Activated CD4-positive, alpha-beta T cell treated with anti-CD3 and anti-CD28 coated beads, Interleukin-2, Interleukin-6, amounts not matched to agents 100 ng/mL and 50 ng/mL, durations not matched to agents 16 hours and 8 hours (primary cell): ENCODE results near the gene RERE.
"Not testable (repeated sequence)": the region's sequence is repeated elsewhere in the genome, so short reads cannot be mapped to it uniquely, and the experiment has no call there.

Experiments
- DNase-seq: peaks from one replicate; pipeline ENCODE4 v3.0.0-alpha.2; 2020

The RERE gene

DNA sequence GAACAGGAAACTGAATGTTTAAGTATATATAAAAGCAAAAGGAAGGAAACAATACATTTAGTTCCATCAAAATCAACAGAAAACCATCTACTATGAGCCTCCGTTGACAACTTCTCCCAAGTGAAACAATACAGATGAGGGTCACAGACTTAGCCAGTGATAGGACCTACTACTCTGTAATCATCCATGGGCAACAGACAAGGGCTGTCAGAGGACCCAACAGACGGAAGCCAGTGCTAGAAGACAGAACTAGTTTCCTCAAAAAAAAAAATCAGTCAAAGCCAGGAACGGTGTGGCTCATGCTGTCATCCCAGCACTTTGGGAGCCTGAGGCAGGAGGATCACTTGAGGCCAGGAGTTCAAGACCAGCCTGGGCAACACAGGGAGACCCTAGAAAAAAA, 20.6 kb downstream of the RERE start:
- DNase-seq: no peak

GRCh38 chr1:8794605-8795004, 22.8 kb downstream of the RERE start:
- DNase-seq: no peak

GRCh38 chr1:8791819-8792218, 25.6 kb downstream of the RERE start:
- no peak for DNase-seq

DNA sequence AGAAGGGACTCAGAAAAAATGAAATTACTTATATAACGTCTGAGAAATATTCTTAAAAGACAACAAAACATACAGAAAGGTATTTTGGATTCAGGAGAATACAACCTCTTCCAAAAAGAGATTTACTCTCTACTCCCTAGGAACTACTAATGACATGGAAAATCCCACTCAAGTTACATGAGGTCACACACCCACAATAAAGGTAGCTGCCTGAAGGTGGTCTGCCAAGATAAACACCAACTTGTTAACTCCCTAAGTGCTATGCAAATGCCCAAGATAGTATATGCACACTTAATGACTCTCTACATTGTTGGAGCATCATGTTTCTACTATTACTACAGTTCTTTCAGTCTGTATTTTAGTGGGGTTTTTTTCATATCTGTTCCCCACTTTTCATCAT, 26.5 kb downstream of the RERE start:
- no peak for DNase-seq

DNA sequence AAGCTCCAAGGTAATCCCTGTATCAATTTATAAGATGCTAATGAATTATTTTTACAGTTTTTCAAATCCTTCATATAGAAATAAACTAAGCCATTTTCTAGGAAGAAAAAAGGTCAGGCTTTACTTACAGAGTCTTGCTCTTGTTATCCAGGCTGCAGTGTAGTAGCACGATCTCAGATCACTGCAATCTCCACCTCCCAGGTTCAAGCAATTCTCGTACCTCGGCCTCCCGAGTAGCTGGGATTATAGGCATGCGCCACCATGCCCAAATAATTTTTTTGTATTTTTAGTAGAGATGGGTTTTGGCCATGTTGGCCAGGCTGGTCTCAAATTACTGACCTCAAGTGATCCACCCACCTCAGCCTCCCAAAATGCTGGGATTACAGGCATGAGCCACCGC, 27.0 kb downstream of the RERE start:
- no peak for DNase-seq

GRCh38 chr1:8789314-8790214, 27.9 kb downstream of the RERE start:
- DNase-seq: no peak

- DNase-seq: no peak
These were observed 30.2 kb downstream of the RERE start for GRCh38 chr1:8787218-8787617.

DNA sequence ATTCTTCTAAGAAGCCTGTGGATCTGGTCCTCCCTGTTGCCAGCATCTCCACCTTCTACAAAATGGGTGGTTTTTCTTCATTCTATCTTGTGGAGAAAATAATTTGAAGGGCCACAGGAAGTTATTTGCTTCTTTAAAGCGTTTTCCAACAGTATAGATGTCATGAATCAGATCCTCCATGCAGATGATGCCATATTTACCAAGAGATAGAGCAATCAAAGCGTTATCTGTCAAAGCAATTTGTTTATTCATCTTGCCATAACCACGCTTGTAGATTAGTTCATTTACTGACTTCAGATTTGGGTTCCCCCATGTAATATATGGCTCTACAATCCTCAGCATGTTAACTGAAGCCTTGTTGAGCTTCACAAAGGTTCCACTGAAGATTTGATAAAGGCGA, 31.2 kb downstream of the RERE start:
- not testable (repeated sequence) for DNase-seq

- no peak for DNase-seq
These were observed 34.5 kb downstream of the RERE start for GRCh38 chr1:8782955-8783354.

DNA sequence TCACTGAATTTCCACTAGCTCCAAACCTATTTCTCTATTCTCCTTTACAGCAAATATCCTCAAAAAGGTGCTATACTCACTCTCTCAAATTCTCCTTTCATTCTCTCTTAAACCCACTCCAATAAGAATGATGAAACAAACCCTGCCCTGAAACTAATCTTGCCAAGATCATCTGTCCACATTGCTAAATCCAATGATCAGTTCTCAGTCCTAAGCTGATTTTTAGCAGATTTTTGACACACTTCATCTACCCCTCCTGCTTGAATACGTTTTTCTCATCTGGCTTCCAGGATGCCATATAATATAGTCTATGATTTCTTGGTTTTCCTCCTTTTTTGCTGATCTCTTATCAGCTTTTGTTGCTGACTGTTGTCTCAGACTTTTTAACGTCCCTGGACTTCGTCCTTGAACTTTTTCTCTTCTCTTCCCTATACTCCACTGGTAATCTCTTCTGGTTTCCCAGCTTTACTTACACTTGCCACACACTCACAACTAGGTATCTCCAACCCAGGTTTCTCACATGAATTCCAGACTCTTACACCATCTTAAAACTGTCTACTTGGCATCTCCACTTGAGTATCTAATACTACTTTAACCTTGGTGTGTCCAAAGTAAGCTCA, 35.3 kb downstream of the RERE start:
- DNase-seq: no peak

GRCh38 chr1:8780405-8780804, 37.0 kb downstream of the RERE start:
- DNase-seq: no peak

DNA sequence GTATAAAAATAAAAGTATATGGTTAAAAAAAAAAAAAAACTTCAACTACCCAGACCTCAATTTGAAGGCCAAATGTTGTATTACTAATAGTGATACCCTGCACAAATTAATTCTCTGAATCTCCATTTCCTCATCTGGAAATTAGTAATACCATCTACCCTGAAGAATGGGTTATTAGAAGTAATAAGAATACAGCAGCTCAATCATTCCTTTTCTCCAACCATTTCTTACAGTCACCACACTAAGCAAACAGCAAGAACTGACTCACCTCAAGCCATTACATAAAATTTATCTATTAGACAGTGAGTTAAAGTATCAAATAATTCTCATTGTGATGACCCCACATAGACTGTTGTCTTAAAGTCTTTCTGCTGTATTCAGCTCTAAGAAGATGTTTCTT, 39.6 kb downstream of the RERE start:
- DNase-seq: peak; percentile 10

- DNase-seq: no peak
These were observed 41.3 kb downstream of the RERE start for GRCh38 chr1:8776104-8776503.

DNA sequence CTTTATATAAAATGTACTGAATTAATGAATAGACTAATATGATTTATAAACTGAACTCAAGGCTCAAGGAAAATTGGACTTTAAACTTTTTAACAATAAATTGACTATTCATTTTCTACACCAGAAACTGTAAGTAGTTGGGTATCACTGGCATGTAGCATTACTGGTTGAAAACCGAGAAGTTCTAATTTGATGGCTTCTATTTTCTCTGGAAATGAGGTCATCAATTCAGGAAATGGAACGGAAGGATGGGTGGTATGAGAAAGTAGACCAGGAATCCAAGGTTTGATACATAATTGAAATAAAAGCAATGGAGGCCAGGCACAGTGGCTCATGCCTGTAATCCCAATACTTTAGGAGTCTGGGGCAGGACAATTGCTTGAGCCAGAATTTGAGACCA, 50.4 kb downstream of the RERE start:
- no peak for DNase-seq

DNA sequence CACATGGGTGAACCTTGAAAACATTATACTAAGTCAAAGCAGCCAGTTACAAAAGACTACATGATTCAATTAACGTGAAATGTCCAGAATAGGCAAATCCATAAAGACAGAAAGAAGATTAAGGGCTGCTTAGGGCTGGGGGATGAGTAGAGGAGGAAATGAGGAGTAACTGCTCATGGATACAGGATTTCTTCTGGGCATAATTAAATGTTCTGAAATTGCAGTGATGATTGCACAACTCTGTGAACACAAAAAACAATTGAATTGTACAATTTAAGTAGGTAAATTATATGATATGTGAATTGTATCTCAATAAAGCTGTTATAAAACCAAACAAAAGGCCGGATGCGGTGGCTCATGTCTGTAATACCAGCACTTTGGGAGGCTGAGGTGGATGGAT, 52.2 kb downstream of the RERE start:
- no peak for DNase-seq

GRCh38 chr1:8764293-8764937, 53.0 kb downstream of the RERE start:
- no peak for DNase-seq

- DNase-seq: no peak
These were observed 53.6 kb downstream of the RERE start for GRCh38 chr1:8763888-8764287.

DNA sequence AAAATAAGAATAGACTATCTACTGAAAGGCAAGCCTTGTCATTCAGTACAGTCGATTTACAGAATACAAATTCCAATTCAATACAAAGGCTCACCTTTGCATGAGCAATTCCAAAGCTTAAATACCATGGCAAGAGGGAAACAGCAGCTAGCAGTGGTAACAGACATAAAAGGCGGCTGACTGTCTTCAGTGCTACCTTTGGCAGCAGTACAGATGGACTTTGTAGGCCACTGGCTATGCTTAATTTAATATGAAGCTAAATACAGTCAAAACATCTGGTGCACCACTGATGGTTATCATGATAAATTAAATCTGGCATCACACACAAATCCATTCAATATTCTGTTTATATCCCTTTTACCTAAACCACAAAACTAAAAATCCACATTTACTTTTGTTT, 62.4 kb downstream of the RERE start:
- no peak for DNase-seq

DNA sequence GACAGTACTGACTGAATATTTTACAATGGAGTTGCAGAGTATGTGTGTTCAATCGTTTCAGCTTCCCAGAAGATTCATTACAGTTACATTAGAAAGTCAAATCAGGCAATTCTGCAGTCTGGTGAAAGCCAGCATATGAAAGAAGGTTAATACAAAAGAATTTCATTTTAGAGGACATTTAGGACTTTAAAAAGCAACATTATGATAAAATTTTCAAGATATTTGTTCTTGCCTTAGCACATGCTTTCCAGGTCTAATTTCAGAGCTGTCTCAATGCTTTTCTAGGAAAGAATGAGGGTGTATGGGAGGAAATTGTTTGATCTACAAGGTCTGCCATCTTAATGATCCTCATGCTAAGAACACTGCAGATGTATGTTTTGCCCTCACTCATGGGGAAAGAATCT, 63.2 kb downstream of the RERE start:
- DNase-seq: no peak

GRCh38 chr1:8753736-8754135, 63.7 kb downstream of the RERE start:
- no peak for DNase-seq

GRCh38 chr1:8752921-8753713, 64.3 kb downstream of the RERE start:
- DNase-seq: no peak

DNA sequence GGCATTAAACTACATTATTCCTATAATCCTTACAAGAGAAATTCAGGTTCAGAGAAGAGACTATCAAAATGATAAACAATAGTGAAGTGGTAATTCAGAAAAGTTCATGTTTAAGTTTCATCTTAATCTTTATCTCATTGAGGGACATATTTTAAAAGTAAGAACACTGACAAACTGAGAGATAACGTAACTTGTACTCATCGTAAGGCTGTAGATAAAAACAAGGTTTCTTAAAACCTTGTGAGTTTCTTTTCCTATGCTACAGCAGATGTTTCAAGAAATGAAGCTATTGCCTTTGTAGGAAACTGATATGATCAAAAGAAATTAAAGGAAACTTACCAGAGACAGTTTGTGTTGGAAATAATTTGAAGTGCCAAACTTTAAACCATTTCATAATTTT, 65.0 kb downstream of the RERE start:
- no peak for DNase-seq

DNA sequence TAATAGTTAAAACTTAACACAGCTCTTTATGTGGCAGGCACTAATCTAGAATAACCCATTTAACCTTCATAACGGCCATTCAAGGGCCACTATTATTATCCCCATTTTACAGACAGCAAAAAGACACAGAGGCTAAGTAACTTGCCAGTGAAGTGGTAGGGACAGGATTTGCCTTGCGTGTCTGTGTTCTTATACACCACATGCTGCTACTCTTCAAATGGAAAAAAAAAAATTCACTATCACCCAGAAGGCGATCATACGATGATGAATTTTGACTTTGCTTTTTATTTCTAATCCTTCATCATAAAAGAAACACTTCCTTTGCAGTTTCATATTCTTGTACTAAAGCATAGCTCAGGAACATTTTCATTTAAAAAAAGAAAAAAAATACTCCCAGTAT, 65.5 kb downstream of the RERE start:
- no peak for DNase-seq
